Chondrocyte (in vitro differentiated cells): Measurements from ENCODE around the gene NEK5. TPM values are rescaled to one million over a fixed set of nuclear protein-coding genes. Genes with fewer than 3 reads are reported as not detected.
"Not testable (repeated sequence)": the region's sequence is repeated elsewhere in the genome, so short reads cannot be mapped to it uniquely, and the experiment has no call there.

Experiments
- DNase-seq: peaks from one replicate; pipeline ENCODE4 v3.0.0; 2021; ENCODE audit warnings: mixed read lengths, low spot score
- H3K27ac Mint-ChIP-seq: one replicate; pipeline ENCODE4 v1.8.0; 2021; ENCODE audit warnings: mild to moderate bottlenecking, moderate library complexity, mixed read lengths; ENCODE audit not compliant: unreplicated experiment
- H3K27me3 Mint-ChIP-seq: 2 replicates; pipeline ENCODE4 v1.8.0; 2021; ENCODE audit warnings: low read depth, mixed read lengths
- H3K36me3 Mint-ChIP-seq: 2 replicates; pipeline ENCODE4 v1.8.0; 2021; ENCODE audit warnings: low read depth, mixed read lengths
- H3K4me1 Mint-ChIP-seq: 2 replicates; pipeline ENCODE4 v1.8.0; 2021; ENCODE audit warnings: low read depth, mild to moderate bottlenecking, mixed read lengths
- H3K4me3 Mint-ChIP-seq: one replicate; pipeline ENCODE4 v1.8.0; 2021; ENCODE audit warnings: mild to moderate bottlenecking, moderate library complexity, mixed read lengths; ENCODE audit not compliant: unreplicated experiment
- H3K9me3 Mint-ChIP-seq: 2 replicates; pipeline ENCODE4 v1.8.0; 2021; ENCODE audit warnings: low read depth, mixed read lengths
- CTCF ChIP-seq: fragments of 200-600 bp; sonication (generic); IDR thresholded peaks from 2 replicates; pipeline ENCODE4 v1.5.0; 2021; ENCODE audit warnings: antibody characterized with exemption, mild to moderate bottlenecking, moderate library complexity
- long read RNA-seq: library from polyadenylated mRNA; stranded (forward); transcript quantifications from one replicate; pipeline ENCODE4 v2.0.0, GENCODE V29; 2021
- total RNA-seq: library from RNA; stranded (reverse); gene quantifications from 3 replicates; pipeline ENCODE4 v1.2.1, GENCODE V29; 2021

The NEK5 gene
- 0.15 to 0.68 TPM (median 0.40 TPM) in 3 replicates for total RNA-seq
- long read RNA-seq, partial matches to known transcripts, result 0 of 3 reads
- long read RNA-seq, other reads (novel, unspliced or antisense), result 3 of 3 reads

GRCh38 chr13:52128714-52129700, at the start of gene NEK5:
Gene NEK5, minus strand, starts transcription at chr13:52129073. Its CDS starts 1,591 bp downstream, at chr13:52127482.
- peak; percentile 92 for TF ChIP-seq CTCF
- peaks cover 24% of the 10 kb centered on the region for H3K36me3 Mint-ChIP-seq
- H3K4me3 Mint-ChIP-seq, result peak within 1 kb of the TSS; percentile 82
- H3K27me3 Mint-ChIP-seq, result peaks cover 1% of the 10 kb centered on the region
- peak within 1 kb of the TSS; percentile 70 for H3K27ac Mint-ChIP-seq
- peak; percentile 87 for DNase-seq
- H3K4me1 Mint-ChIP-seq, result peaks cover 16% of the 10 kb centered on the region
- H3K9me3 Mint-ChIP-seq, result peaks cover 6% of the 10 kb centered on the region

DNA sequence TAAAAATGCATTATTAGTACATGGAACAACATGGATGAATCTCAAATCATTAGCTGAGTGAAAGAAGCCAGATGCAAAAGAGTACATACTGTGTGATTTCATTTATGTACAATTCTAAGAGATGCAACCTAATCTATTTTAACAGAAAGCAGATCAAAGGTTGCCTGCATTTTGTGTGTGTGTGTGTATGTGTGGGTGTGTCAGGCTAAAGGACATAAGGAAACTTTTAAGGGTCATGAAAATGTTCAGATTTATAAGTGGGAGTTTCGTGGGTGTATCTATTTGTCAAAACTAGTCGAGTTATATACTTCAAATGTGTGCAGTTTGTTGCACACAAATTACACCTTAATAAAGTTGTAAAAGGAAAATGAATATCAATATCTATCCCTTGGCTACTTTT, 48.4 kb upstream of the NEK5 start:
- Mint-ChIP-seq H3K4me1 (no peaks in the 10 kb centered on the region), H3K27ac (no peak overlapping the region), H3K4me3 (no peak overlapping the region), H3K9me3 (no peaks in the 10 kb centered on the region), H3K27me3 (no peaks in the 10 kb centered on the region), H3K36me3 (peaks cover 10% of the 10 kb centered on the region)
- no peak for DNase-seq
- TF ChIP-seq CTCF, result no peak

GRCh38 chr13:52173970-52174369, 45.1 kb upstream of the NEK5 start:
- not testable (repeated sequence) for H3K27me3 Mint-ChIP-seq

DNA sequence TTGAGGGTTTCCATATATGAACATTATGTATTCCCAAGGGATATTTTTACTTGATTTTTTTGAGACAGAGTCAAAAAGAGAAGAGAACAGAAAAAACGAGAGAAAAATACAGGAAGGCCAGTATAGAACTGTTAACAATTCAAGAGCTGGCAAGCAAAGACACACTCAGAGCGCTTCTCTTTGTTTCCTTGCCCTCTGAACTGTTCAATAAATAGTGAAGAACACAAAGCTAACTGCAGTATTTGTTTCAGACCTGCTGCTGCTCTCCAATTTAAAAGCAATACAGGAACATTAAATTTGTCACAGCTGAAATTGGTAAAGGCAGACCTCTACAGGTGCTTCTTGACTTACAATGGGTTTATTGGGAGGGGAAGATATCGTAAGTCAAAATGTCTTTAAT, 44.5 kb upstream of the NEK5 start:
- no peak for DNase-seq
- TF ChIP-seq CTCF, result no peak
- Mint-ChIP-seq H3K27ac (no peak overlapping the region), H3K36me3 (peaks cover 9% of the 10 kb centered on the region), H3K4me3 (no peak overlapping the region), H3K4me1 (no peaks in the 10 kb centered on the region), H3K27me3 (no peaks in the 10 kb centered on the region), H3K9me3 (no peaks in the 10 kb centered on the region)

More at GRCh38 chr13:52173970-52174369, 45.1 kb upstream of the NEK5 start:
- H3K27ac Mint-ChIP-seq, H3K9me3 Mint-ChIP-seq, H3K4me1 Mint-ChIP-seq, H3K4me3 Mint-ChIP-seq, DNase-seq, H3K36me3 Mint-ChIP-seq: not testable (repeated sequence)

DNA sequence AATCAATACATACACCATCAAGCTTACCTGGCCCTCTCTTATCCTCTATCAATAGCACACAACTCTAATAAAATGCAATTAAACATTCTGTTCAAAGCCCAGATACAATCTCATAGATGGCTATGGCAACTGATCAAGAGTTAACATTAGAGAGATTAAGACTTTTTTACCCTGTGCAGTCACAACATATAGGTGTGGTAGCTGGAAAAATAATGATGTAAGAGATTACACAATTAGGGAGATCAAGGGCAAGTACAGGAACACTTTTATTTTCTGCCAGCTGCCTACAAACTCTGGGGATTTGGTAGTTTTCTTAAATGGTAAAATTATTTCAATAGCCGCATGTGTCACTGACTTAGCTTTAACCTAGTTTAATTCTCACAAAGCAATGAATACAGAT, 42.8 kb upstream of the NEK5 start:
- H3K36me3 Mint-ChIP-seq, result peaks cover 13% of the 10 kb centered on the region
- not testable (repeated sequence) for H3K27me3 Mint-ChIP-seq, H3K4me3 Mint-ChIP-seq, H3K27ac Mint-ChIP-seq, DNase-seq, H3K4me1 Mint-ChIP-seq, H3K9me3 Mint-ChIP-seq

- not testable (repeated sequence) for H3K27me3 Mint-ChIP-seq, H3K9me3 Mint-ChIP-seq, DNase-seq, H3K27ac Mint-ChIP-seq, H3K4me1 Mint-ChIP-seq, H3K4me3 Mint-ChIP-seq
- peaks cover 13% of the 10 kb centered on the region for H3K36me3 Mint-ChIP-seq
Observed at GRCh38 chr13:52170828-52171391, 42.0 kb upstream of the NEK5 start.
